ENCODE results near the gene CD300E.

The CD300E gene

GRCh38 chr17:74610108-74610507 lies 13.4 kb downstream of the CD300E start:
- Histone ChIP-seq H3K9me3 (ENCODE audit: control insufficient read depth, insufficient read depth, low read depth, low read length) (no peaks in the 10 kb centered on the region), H3K36me3 (ENCODE audit: control insufficient read depth, insufficient read depth, low read length) (no peaks in the 10 kb centered on the region), H3K9ac (ENCODE audit: low read length) (no peak overlapping the region), H3K4me1 (ENCODE audit: control insufficient read depth, insufficient read depth, low read length) (no peaks in the 10 kb centered on the region), H3K27me3 (ENCODE audit: control insufficient read depth, insufficient read depth, low read length) (peaks cover 62% of the 10 kb centered on the region; the same call in 1 of the 2 replicates), H3K4me3 (ENCODE audit: low read depth, low read length) (no peak overlapping the region), H3K27ac (ENCODE audit: low read depth, low read length) (no peak overlapping the region)

- peaks cover 50% of the 10 kb centered on the region; the same call in 1 of the 2 replicates for H3K27me3 ChIP-seq (ENCODE audit: control insufficient read depth, insufficient read depth, low read length)
- no peak overlapping the region for H3K27ac ChIP-seq (ENCODE audit: low read depth, low read length)
- no peaks in the 10 kb centered on the region for H3K36me3 ChIP-seq (ENCODE audit: control insufficient read depth, insufficient read depth, low read length)
- H3K4me3 ChIP-seq (ENCODE audit: low read depth, low read length) = no peak overlapping the region
- no peaks in the 10 kb centered on the region for H3K9me3 ChIP-seq (ENCODE audit: control insufficient read depth, insufficient read depth, low read depth, low read length)
- no peaks in the 10 kb centered on the region for H3K4me1 ChIP-seq (ENCODE audit: control insufficient read depth, insufficient read depth, low read length)
- H3K9ac ChIP-seq (ENCODE audit: low read length) = no peak overlapping the region
Measured at GRCh38 chr17:74608511-74608910, 15.0 kb downstream of the CD300E start.

DNA sequence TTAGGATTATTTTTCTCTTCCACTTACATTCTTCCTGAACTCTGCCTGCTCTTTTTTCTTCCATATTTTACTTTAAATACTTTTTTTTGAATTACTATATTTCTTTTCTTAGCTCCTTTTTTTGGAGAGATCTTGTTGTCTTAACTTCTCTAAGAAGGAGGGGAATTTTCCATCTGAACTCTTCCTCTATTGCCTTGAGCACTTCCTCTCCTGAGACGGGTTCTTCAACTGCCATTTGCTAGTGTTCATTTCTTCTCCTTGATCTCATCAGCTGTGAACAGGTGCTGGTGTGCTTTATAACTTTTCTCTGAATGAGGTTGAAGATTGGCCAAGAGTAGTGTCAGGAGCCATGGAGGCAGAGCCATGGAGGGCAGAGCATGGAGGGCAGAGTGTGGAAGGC lies 16.3 kb downstream of the CD300E start:
- Histone ChIP-seq H3K4me1 (ENCODE audit: control insufficient read depth, insufficient read depth, low read length) (no peaks in the 10 kb centered on the region), H3K27me3 (ENCODE audit: control insufficient read depth, insufficient read depth, low read length) (peaks cover 44% of the 10 kb centered on the region; the same call in 1 of the 2 replicates), H3K4me3 (ENCODE audit: low read depth, low read length) (no peak overlapping the region), H3K36me3 (ENCODE audit: control insufficient read depth, insufficient read depth, low read length) (no peaks in the 10 kb centered on the region), H3K9me3 (ENCODE audit: control insufficient read depth, insufficient read depth, low read depth, low read length) (no peaks in the 10 kb centered on the region), H3K9ac (ENCODE audit: low read length) (no peak overlapping the region), H3K27ac (ENCODE audit: low read depth, low read length) (no peak overlapping the region)

DNA sequence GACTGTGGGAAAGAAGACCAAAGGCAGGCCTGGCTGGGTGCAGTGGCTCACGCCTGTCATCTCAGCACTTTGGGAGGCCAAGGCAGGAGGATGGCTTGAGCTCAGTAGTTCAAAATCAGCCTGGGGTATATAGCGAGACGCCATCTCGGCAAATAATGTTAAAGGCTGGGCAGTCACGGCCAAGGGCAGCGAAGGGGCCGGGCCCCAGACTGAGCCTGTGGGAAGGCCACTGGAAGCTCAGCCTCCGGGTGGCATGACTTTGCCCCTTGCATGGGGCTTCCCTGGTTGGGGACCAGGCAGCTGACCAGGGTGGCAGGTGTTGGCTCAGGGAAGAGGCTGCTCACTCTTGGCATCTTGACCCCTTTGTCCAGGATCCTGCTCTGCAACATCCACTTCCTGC lies 17.5 kb downstream of the CD300E start:
- peaks cover 34% of the 10 kb centered on the region; the same call in 1 of the 2 replicates for H3K27me3 ChIP-seq (ENCODE audit: control insufficient read depth, insufficient read depth, low read length)

DNA sequence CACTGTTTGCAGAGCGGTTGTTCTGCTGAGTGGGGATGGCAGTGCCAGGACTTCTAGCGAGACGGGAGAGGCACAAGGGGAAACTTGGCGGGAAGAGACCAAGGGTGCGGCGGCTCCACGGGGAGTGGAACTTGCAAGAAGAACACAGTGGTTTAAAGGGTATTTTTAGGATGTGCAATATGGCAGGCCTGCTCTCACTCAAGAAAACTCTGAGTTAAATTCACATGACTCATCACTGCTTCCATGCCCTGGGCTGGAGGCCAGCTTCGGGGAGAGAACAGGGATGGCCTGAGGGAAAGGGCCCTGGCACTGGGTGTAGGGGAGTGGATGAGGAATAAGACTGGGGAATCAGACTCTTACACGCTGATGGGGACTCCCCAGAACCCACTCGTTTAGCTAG lies 18.2 kb downstream of the CD300E start:
- Histone ChIP-seq H3K36me3 (ENCODE audit: control insufficient read depth, insufficient read depth, low read length) (no peaks in the 10 kb centered on the region), H3K9ac (ENCODE audit: low read length) (no peak overlapping the region), H3K4me3 (ENCODE audit: low read depth, low read length) (no peak overlapping the region), H3K9me3 (ENCODE audit: control insufficient read depth, insufficient read depth, low read depth, low read length) (no peaks in the 10 kb centered on the region), H3K4me1 (ENCODE audit: control insufficient read depth, insufficient read depth, low read length) (no peaks in the 10 kb centered on the region), H3K27me3 (ENCODE audit: control insufficient read depth, insufficient read depth, low read length) (peaks cover 30% of the 10 kb centered on the region; the same call in 1 of the 2 replicates), H3K27ac (ENCODE audit: low read depth, low read length) (no peak overlapping the region)

More for the DNA sequence above, 17.5 kb downstream of the CD300E start:
- no peaks in the 10 kb centered on the region for H3K4me1 ChIP-seq (ENCODE audit: control insufficient read depth, insufficient read depth, low read length)
- H3K27ac ChIP-seq (ENCODE audit: low read depth, low read length) = no peak overlapping the region
- no peaks in the 10 kb centered on the region for H3K9me3 ChIP-seq (ENCODE audit: control insufficient read depth, insufficient read depth, low read depth, low read length)
- no peaks in the 10 kb centered on the region for H3K36me3 ChIP-seq (ENCODE audit: control insufficient read depth, insufficient read depth, low read length)
- H3K4me3 ChIP-seq (ENCODE audit: low read depth, low read length) = no peak overlapping the region
- H3K9ac ChIP-seq (ENCODE audit: low read length) = no peak overlapping the region

- no peaks in the 10 kb centered on the region for H3K9me3 ChIP-seq (ENCODE audit: control insufficient read depth, insufficient read depth, low read depth, low read length)
- no peaks in the 10 kb centered on the region for H3K4me1 ChIP-seq (ENCODE audit: control insufficient read depth, insufficient read depth, low read length)
- H3K27me3 ChIP-seq (ENCODE audit: control insufficient read depth, insufficient read depth, low read length) = peaks cover 24% of the 10 kb centered on the region; the same call in 1 of the 2 replicates
- H3K4me3 ChIP-seq (ENCODE audit: low read depth, low read length) = no peak overlapping the region
- H3K9ac ChIP-seq (ENCODE audit: low read length) = no peak overlapping the region
- H3K27ac ChIP-seq (ENCODE audit: low read depth, low read length) = no peak overlapping the region
- no peaks in the 10 kb centered on the region for H3K36me3 ChIP-seq (ENCODE audit: control insufficient read depth, insufficient read depth, low read length)
Measured at GRCh38 chr17:74604761-74605160, 18.8 kb downstream of the CD300E start.

DNA sequence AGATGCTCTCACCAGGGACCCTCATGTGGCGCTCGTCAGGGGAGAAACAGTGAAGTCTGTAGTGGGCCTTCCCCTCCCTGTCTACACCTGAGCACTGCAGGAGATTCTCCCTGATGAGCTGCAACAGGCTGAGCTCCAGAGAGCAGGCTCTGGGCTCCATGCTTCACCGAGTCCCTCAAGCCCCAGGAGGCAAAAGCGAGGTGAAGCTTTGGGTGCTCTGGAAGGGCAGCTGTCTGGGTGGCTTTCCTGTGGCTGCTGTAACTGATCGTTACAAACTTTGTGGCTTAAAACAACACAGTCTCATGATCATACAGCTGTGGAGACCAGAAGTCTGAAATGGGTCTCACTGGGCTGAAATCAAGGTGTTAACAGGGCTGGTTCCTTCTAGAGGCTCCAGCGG lies 19.3 kb downstream of the CD300E start:
- no peak overlapping the region for H3K27ac ChIP-seq (ENCODE audit: low read depth, low read length)
- H3K9me3 ChIP-seq (ENCODE audit: control insufficient read depth, insufficient read depth, low read depth, low read length) = no peaks in the 10 kb centered on the region
- no peaks in the 10 kb centered on the region for H3K4me1 ChIP-seq (ENCODE audit: control insufficient read depth, insufficient read depth, low read length)
- no peak overlapping the region for H3K4me3 ChIP-seq (ENCODE audit: low read depth, low read length)
- no peaks in the 10 kb centered on the region for H3K36me3 ChIP-seq (ENCODE audit: control insufficient read depth, insufficient read depth, low read length)
- H3K27me3 ChIP-seq (ENCODE audit: control insufficient read depth, insufficient read depth, low read length) = peaks cover 24% of the 10 kb centered on the region; the same call in 1 of the 2 replicates
- H3K9ac ChIP-seq (ENCODE audit: low read length) = no peak overlapping the region

GRCh38 chr17:74603746-74604145 lies 19.8 kb downstream of the CD300E start:
- no peaks in the 10 kb centered on the region for H3K4me1 ChIP-seq (ENCODE audit: control insufficient read depth, insufficient read depth, low read length)
- H3K27me3 ChIP-seq (ENCODE audit: control insufficient read depth, insufficient read depth, low read length) = peaks cover 23% of the 10 kb centered on the region; the same call in 1 of the 2 replicates
- no peaks in the 10 kb centered on the region for H3K36me3 ChIP-seq (ENCODE audit: control insufficient read depth, insufficient read depth, low read length)
- no peak overlapping the region for H3K9ac ChIP-seq (ENCODE audit: low read length)
- no peak overlapping the region for H3K27ac ChIP-seq (ENCODE audit: low read depth, low read length)
- H3K4me3 ChIP-seq (ENCODE audit: low read depth, low read length) = no peak overlapping the region
- no peaks in the 10 kb centered on the region for H3K9me3 ChIP-seq (ENCODE audit: control insufficient read depth, insufficient read depth, low read depth, low read length)

GRCh38 chr17:74603037-74603635 lies 20.4 kb downstream of the CD300E start:
- Histone ChIP-seq H3K9me3 (ENCODE audit: control insufficient read depth, insufficient read depth, low read depth, low read length) (no peaks in the 10 kb centered on the region), H3K4me1 (ENCODE audit: control insufficient read depth, insufficient read depth, low read length) (no peaks in the 10 kb centered on the region), H3K36me3 (ENCODE audit: control insufficient read depth, insufficient read depth, low read length) (no peaks in the 10 kb centered on the region), H3K4me3 (ENCODE audit: low read depth, low read length) (no peak overlapping the region), H3K9ac (ENCODE audit: low read length) (no peak overlapping the region), H3K27me3 (ENCODE audit: control insufficient read depth, insufficient read depth, low read length) (peaks cover 22% of the 10 kb centered on the region; the same call in 1 of the 2 replicates), H3K27ac (ENCODE audit: low read depth, low read length) (no peak overlapping the region)

DNA sequence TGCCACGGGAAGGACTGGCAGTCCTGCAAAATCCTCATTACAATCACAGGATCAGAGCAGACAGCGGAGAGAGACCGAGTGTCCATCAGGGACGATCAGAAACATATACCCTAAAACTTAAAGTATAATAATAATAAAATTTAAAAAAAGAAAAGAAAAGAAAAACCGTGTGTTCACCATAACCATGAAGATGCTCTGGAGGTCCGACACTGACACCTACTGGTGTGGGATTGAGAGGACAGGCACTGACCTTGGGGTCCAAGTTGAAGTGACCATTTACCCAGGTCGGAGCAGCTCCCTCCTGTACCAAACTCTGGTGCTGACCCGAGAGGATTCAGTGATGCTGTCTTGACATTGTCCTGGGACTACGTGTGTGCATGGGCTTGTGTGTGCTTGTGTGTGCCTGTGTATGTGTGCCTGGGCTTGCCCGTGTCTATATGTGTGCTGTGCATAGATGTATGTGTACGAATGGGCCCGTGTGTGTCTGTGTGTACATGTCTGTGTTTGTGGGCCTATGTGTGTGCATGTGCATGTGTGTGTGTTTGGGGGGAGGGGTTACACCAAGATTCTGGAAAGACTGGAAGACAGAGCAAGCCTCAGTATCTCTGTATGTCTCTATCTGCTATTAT lies 21.5 kb downstream of the CD300E start:
- Histone ChIP-seq H3K27me3 (ENCODE audit: control insufficient read depth, insufficient read depth, low read length) (peaks cover 17% of the 10 kb centered on the region; the same call in 1 of the 2 replicates), H3K4me3 (ENCODE audit: low read depth, low read length) (no peak overlapping the region), H3K9ac (ENCODE audit: low read length) (no peak overlapping the region)

GRCh38 chr17:74599448-74599939 lies 24.0 kb downstream of the CD300E start:
- Histone ChIP-seq H3K27ac (ENCODE audit: low read depth, low read length) (no peak overlapping the region), H3K9ac (ENCODE audit: low read length) (no peak overlapping the region), H3K36me3 (ENCODE audit: control insufficient read depth, insufficient read depth, low read length) (no peaks in the 10 kb centered on the region), H3K4me3 (ENCODE audit: low read depth, low read length) (no peak overlapping the region), H3K9me3 (ENCODE audit: control insufficient read depth, insufficient read depth, low read depth, low read length) (no peaks in the 10 kb centered on the region), H3K27me3 (ENCODE audit: control insufficient read depth, insufficient read depth, low read length) (peaks cover 31% of the 10 kb centered on the region; the same call in 1 of the 2 replicates), H3K4me1 (ENCODE audit: control insufficient read depth, insufficient read depth, low read length) (no peaks in the 10 kb centered on the region)

More for the DNA sequence above, 21.5 kb downstream of the CD300E start:
- H3K36me3 ChIP-seq (ENCODE audit: control insufficient read depth, insufficient read depth, low read length) = no peaks in the 10 kb centered on the region
- H3K9me3 ChIP-seq (ENCODE audit: control insufficient read depth, insufficient read depth, low read depth, low read length) = no peaks in the 10 kb centered on the region
- no peaks in the 10 kb centered on the region for H3K4me1 ChIP-seq (ENCODE audit: control insufficient read depth, insufficient read depth, low read length)
- no peak overlapping the region for H3K27ac ChIP-seq (ENCODE audit: low read depth, low read length)

Data from HUES6 (cell line).